ENCODE results near the gene PRKCQ.

Gene PRKCQ

DNA sequence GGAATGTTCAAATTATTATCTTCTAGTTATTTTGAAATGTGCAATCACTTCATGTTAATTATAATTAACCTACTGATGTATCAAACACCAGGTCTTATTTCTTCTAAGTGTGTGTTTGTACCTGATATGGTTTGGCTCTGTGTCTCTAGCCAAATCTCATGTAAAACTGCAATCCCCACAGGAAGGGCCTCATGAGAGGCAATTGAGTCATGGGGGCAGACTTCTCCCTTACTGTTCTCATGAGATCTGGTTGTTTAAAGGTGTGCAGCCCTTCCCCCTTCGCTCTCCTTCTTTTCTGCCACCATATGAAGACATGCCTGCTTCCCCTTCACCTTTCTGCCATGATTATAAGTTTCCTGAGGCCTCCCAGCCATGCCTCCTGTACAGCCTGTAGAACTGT lies 18.6 kb upstream of the PRKCQ start:
- TF ChIP-seq, protein P1, sequence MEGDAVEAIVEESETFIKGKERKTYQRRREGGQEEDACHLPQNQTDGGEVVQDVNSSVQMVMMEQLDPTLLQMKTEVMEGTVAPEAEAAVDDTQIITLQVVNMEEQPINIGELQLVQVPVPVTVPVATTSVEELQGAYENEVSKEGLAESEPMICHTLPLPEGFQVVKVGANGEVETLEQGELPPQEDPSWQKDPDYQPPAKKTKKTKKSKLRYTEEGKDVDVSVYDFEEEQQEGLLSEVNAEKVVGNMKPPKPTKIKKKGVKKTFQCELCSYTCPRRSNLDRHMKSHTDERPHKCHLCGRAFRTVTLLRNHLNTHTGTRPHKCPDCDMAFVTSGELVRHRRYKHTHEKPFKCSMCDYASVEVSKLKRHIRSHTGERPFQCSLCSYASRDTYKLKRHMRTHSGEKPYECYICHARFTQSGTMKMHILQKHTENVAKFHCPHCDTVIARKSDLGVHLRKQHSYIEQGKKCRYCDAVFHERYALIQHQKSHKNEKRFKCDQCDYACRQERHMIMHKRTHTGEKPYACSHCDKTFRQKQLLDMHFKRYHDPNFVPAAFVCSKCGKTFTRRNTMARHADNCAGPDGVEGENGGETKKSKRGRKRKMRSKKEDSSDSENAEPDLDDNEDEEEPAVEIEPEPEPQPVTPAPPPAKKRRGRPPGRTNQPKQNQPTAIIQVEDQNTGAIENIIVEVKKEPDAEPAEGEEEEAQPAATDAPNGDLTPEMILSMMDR (IDR thresholded peaks at IDR 0.05), result no peak
- Histone ChIP-seq H3K27ac (no peak overlapping the region), H3K4me3 (no peak overlapping the region)
- DNase-seq (ENCODE audit: low spot score), result no peak

DNA sequence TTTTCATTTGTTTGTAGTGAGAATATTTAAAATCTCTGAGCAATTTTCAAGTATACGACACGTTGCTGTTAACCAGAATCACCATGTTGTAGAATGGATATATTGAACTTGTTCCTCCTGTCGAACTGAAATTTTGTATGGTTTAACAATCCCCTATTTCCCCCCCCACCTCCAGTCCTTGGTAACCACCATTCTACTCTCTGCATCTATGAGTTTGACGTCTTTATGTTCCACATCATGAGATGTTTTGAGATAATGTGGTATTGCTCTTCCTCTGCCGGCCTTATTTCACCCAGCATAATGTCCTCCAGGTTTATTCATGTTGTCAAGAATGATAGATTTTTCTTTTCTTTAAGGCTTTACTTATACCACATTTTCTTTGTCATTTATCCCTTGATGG lies 17.4 kb upstream of the PRKCQ start:
- H3K4me3 ChIP-seq, result no peak overlapping the region
- TF ChIP-seq, protein P1 (IDR thresholded peaks at IDR 0.05), result no peak
- no peak for DNase-seq (ENCODE audit: low spot score)
- H3K27ac ChIP-seq, result no peak overlapping the region

GRCh38 chr10:6595499-6595898 lies 15.4 kb upstream of the PRKCQ start:
- Histone ChIP-seq H3K4me3 (no peak overlapping the region), H3K27ac (no peak overlapping the region)
- TF ChIP-seq, protein P1 (IDR thresholded peaks at IDR 0.05), result no peak
- DNase-seq (ENCODE audit: low spot score), result no peak

DNA sequence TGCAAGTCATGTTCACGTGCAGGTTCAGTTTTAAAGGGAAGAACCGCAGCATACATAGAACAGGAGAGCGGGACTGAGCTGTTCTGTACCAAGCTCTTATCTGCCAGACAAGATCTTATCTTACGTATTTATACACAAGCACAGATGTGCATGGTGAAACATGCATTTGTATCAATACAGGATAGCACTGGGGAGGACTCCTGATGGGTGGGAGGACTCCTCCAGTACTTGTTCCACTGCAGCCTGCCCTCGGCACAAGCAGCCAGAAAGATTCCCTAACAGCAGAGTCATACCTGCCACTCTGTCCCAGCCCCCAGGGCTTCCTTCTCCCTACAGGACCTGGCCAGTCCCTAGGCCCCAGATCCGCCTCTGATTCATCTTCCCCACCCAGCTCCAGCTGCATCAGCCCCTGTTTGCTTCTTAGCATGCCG lies 13.2 kb upstream of the PRKCQ start:
- Histone ChIP-seq H3K4me3 (no peak overlapping the region), H3K27ac (no peak overlapping the region)
- TF ChIP-seq, protein P1 (IDR thresholded peaks at IDR 0.05), result no peak
- DNase-seq (ENCODE audit: low spot score), result no peak

GRCh38 chr10:6592080-6592479 lies 12.0 kb upstream of the PRKCQ start:
- TF ChIP-seq, protein P1 (IDR thresholded peaks at IDR 0.05), result no peak
- Histone ChIP-seq H3K27ac (no peak overlapping the region), H3K4me3 (no peak overlapping the region)
- DNase-seq (ENCODE audit: low spot score), result no peak

DNA sequence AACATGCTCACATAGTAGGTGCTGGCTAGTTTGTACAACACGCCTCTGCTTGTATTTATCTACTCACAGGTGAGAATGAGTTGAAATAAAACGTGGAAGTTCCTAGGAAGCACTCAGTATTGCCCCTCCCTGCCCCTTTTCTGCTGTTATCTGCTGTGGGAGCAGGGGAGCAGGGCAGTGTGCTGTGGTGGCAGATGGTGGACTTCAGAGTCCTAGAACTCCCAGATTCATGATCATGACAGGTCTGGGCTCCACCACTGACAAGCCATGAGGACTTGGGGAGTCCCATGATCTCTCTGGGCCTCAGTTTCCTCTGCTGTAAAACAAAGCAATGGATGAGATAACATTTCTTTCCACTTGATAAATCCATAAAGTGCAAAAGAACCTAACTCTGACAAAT lies 11.6 kb upstream of the PRKCQ start:
- Histone ChIP-seq H3K27ac (no peak overlapping the region), H3K4me3 (no peak overlapping the region)
- TF ChIP-seq, protein P1 (IDR thresholded peaks at IDR 0.05), result no peak
- no peak for DNase-seq (ENCODE audit: low spot score)

GRCh38 chr10:6590100-6590499 lies 10.0 kb upstream of the PRKCQ start:
- Histone ChIP-seq H3K27ac (no peak overlapping the region), H3K4me3 (no peak overlapping the region)
- TF ChIP-seq, protein P1 (IDR thresholded peaks at IDR 0.05), result no peak
- DNase-seq (ENCODE audit: low spot score), result no peak

All from coronary artery (tissue), 2 donors.